ENCODE results near the gene SLC12A6.
"Not testable (repeated sequence)": the region's sequence is repeated elsewhere in the genome, so short reads cannot be mapped to it uniquely, and the experiment has no call there.

The SLC12A6 gene

DNA sequence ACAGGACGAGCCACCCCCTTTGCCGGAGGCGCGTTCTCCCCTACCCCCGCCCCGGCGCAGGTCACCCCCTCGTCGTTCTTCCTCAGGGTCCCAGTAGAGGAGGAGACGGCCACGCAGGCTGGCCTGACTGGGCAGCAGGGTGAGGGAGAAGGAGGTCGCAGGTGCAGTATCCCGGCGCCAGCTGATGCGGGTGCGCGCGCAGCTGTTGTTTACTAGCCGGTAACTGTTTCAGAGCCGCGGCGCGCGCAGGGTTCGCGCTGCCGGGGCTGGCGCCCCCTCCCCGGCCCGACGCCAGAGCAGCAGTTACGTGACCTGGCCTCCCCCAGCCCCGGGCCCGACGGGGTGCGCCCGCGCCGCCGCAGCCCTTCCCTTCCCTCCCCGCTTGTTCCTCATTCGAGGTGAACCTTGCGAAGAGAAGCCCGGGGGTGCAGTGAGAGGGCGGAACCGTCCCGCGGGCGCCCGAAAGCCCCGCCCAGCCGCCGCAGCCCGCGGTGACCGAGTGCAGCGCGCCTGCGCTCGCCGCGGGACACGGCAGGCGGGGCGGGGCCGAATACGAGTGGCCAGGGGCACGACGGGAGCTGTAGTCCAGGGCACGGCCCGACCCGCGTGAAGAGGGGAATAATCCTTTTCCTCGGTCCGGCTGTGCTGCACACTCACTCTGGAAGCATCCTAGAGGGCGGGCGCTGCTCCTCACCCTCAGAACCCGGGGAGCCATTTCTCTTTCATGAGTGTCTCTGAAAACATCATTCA is at the start of gene SLC12A6:
Gene SLC12A6, minus strand, starts transcription at position 225 of the 750 bp plus-strand sequence. CDS start 1,101 bp downstream, outside the sequence.
- DNase-seq = peak; percentile 93

DNA sequence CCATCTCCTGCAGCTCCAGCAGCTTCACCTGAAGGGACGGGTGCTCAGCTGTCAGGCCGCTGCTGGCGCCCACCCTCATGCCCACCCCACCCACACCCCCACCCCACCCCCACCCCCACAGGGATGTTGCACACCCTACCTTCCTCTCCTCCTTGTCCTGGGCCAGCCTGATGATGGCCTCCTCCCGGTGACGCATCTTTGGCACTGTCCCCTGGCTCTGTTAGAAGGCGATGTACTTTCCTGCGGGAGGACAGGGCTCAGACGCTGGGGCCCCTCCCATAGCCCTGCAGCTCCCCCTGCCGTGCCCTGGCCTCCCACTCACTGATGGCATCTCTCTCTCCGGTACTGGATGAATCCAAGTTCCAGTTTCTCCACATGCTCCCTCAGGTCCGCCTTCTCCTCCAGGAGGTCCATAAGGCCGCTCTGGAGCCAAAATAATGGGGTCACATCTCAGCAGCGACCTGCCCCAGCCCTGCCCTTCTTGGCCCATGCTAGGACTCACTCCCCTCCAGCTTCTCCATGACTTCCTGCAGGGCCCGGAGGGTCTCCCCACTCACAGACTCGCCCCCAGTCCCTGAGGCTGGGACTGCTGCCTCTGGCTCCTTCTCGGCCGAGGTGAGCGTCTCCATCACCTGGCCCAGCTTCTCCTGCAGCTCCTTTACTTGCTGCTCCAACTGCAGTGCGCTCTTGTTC is 44.4 kb upstream of the SLC12A6 start:
- not testable (repeated sequence) for DNase-seq

DNA sequence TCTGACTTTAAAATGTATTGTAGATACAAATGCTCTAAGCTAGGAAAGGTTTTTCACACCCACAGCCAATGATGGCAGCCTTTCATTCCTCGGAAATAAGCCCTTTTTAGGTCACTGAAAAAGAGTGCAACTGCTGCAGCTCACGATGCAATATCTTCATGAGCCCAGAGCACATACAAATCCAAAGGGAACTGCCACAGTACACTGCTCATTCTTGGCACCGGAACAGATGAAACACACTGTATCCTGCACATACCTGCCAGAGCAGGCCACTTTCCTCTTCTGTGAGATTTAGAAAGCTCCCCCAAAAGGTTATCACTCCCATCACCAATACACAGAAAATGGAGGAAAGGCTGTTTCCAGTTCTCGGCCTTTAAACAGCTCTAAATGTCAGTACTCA is 42.9 kb upstream of the SLC12A6 start:
- DNase-seq = not testable (repeated sequence)

DNA sequence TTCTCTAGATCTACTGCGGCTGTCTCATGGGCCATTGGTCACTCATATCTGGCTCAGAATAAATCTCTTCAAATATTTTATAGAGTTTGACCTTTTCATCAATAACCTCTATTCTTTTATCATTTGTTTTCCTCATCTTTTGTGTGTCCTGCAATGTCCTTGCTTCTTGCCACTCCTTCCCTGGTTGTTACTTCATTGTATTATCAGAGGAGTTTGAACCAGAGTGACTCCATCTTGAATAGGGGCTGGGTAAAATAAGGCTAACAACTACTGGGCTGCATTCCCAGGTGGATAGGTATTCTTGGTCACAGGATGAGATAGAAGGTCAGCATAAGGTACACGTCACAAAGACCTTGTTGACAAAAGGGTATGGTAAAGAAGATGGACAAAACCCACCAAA is 39.3 kb upstream of the SLC12A6 start:
- DNase-seq = no peak

DNA sequence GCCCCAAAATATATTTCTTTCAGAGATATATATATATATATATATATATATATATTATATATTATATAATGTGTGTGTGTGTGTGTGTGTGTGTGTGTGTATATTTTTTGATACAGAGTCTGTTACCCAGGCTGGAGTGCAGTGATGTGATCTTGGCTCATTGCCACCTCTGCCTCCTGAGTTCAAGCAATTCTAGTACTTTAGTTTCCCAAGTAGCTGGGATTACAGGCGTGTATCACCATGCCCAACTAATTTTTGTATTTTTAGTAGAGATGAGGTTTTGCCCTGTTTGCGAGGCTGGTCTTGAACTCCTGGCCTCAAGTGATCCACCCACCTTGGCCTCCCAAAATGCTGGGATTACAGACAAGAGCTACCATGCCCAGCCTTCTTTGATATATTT is 38.0 kb upstream of the SLC12A6 start:
- not testable (repeated sequence) for DNase-seq

DNA sequence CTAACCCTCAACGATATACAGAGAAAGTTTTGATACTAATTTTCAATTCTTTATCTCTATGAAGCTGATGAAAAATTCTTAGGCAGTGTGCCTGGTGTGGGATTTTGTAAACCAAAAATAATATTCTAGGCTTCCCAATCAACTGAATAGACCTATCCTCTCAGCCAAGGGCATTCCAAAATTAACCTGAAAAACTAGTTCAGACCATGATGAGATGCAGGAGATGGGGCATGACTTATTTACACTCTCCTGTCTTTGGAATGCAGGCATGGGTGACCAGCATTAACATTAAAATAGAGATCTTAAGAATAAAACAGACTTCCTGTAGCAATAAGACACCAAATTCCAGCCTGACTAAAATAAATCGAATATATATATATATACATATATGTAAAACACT is 37.2 kb upstream of the SLC12A6 start:
- DNase-seq = no peak

DNA sequence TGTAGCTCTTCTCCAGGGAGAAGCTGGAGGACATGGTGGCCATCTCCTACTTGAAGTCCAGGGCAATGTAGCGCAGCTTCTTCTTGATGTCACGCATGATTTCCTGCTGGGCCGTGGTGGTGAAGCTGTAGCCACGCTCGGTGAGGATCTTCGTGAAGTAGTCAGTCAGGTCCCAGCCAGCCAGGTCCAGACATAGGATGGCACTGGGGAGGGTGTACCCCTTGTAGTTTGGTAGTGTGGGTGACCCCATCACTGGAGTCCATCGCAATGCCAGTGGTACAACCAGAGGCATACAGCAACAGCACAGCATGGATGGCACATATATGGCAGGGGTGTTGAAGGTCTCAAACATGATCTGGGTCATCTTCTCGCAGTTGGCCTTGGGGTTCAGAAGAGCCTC is 36.4 kb upstream of the SLC12A6 start:
- no peak for DNase-seq

DNA sequence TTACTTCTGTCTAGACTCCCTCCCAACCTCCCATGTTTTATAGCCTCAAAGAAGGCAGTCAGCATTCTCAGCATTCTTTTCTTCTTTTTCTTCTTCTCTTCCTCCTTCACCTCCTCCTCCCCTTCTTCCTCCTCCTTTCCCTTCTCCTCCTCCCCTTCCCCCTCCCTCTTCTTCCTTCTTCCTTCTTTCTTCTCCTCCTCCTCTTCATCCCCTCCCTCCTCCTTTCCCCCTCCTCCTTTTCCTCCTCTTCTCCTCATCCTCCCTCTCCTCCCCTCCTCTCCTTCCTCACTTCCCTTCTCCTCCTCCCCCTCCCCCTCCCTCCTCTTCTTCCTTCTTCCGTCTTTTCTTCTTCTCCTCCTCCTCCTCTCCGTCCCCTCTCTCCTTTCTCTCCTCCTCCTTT is 33.1 kb upstream of the SLC12A6 start:
- DNase-seq = no peak

DNA sequence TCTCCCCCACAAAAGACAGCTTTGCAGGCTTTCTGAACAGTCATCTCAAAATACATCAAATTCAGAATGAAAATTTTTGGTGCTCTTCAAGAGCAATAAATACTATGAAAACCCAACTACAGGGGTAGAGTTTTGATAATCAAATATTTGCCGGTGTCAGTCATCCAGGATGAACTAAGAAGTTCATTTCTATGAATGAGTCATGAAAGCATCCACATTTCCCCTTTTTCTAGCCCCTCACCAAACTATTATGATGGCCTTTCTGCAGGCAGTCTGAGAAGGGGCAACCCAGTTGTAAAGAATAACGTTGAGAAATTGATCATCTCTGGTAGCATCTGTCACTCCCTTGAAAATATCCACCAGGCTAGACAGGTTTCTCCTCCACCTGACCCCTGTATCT is 32.5 kb upstream of the SLC12A6 start:
- peak; percentile 47 for DNase-seq

DNA sequence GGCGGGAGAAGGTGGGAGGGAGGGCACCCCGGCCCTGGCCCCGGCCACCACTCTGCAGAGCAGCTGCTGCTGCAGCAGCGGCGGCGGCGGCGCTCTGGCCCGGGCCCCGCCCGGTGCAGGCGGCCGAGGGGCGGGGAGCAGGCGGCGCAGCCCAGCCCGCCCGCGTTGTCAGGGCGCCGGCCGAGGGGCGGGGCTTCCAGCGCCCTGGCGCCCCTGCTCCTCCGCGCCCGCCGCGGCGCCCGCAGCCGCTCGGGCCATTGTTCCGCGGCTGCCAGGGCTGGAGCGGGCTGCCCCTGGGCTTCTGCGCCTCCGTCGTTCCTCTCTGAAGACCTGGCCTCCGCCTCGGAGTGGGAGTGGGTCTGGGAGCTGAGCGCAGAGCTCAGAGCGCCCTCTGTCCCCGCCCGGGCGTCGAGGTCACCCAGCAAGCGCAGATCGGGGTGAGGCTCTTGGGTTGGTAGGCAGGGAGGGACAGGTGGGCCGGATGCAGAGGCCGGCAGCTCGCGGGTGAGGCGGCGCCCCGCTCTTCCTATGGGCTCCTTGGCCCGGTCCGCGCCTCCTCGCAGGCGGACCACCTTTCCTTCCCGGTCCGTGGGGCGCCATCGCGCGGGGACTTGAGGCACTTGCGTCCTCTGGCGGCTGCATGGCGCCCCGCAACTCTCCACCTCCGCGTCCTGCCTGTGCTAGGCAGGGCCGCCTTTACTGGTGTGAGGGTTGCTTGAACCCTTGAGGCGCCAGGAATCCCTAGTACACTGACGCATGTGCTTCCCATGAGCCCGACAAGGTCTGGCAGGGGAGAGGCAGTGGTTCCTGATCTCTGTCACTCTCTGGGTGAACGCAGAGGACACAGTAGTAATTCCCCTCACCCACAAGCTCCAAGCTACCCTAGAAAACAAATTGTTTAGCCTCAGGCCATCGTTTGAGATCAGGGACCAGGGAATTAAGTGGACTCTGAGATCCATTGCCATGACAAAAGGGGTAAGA is 29.8 kb upstream of the SLC12A6 start, which contains the start of gene LPCAT4:
Gene LPCAT4, minus strand, starts transcription at position 96 of the 981 bp plus-strand sequence. CDS start 96 bp downstream, outside the sequence.
- peak; percentile 93 for DNase-seq

DNA sequence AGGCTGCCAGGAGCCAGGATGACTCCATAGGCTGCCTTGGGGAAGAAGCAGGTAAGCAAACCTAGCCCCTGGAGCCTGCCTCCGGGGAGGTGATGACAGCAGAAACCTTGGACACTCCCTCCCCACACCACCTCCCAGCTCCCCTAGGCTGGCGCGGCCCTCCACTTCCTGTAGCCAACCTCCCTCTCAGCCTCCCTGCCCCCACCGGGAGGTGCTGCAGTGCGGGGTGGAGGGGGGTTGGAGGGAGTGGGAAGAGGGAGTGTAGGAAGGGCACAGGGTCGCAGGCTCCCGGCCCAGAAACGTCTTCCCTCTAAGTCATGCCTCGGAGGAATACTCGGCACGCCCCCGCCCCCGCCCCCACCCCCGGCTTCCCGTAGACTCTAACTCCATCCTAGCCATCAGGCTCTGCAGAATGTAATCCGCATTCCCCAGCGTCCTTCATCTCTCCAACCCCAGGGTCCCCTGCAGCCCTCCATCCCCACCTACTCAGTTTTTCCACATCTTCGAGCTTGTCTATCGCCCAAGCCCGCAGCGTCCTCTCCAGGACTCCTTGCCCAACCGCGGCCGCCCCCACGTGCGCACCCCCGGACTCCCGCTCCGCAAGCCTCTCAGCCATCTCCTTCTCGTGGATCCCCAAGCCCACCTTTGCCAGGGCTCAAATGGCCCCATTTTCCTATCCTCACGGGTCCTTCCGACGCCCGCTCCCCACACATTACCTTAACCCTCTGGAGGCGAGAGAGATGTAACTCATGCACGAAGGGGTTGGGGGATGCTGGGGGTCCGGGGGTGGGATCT is 28.9 kb upstream of the SLC12A6 start:
- DNase-seq = peak; percentile 76

DNA sequence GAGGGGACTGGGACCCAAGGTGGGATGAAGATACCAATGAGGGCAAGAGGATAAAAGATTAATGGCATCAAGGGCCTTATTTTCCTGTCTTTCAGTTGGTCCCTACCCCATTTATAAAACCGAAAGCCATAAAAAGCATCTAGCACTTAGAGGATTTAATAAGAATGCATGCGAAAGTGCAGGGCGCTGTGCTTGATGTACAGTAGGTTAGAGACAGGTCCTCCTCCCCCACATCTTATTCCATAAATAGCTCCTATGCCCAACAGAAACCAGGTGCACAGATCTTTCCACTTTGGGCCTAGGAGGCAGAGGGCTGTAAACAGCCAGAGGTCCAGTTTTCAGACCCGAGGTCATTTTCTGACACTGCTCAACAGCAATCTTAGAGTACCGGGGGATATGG is 28.3 kb upstream of the SLC12A6 start:
- no peak for DNase-seq

DNA sequence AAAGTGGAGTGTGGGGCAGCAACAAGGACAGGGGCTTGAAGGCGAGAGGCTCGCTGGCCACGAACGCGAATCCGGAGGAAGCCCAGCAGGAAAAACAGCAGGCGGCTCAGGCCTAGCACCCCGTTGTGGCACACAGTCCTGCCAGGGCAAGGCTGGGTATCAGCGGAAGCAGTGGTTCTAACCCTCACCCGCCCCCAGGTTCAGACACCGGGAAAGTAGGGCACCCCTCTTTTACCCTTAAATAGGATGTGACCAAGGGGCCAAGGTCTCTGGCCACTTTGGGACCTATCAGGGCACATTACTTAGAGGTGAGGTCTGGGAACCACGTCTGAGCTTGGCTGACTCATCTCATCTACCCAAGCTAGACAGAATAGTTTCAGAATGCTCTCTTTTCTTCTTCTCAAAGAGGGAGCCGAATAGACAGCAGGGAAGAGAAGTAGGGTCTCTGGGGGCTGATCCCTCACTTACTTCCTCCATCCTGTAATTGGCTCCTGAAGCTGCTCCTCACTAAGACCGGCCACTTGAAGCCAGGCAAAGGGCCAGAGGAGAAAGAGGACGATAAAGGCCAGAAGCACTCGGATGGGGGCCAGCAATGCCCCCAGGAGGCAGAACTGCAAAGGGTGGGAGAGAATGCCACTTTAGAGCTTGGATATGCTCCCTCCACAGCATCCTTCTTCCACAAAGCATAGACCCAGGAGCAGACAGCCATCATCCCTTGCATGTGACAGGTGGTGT is 27.7 kb upstream of the SLC12A6 start:
- peak; percentile 51 for DNase-seq

DNA sequence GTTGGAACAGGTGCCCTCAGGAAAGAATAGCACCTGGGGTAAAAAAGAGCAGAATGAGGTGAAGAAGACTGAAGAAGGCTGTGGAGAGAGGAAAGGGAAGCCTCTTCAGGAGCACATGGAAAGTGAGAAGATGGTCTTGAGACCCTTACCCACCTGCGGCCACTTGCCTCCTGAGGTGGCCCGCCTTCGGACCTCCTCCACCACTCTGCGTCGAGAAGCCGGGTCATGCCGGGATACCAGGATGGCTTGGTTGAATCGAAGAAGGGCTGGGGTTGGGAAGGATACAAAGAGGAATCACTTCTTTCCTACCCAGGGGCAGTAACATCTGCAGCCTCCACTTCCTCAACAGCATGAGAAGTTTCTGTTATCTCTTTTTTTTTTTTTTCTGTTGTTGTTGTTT is 26.5 kb upstream of the SLC12A6 start:
- DNase-seq = no peak

DNA sequence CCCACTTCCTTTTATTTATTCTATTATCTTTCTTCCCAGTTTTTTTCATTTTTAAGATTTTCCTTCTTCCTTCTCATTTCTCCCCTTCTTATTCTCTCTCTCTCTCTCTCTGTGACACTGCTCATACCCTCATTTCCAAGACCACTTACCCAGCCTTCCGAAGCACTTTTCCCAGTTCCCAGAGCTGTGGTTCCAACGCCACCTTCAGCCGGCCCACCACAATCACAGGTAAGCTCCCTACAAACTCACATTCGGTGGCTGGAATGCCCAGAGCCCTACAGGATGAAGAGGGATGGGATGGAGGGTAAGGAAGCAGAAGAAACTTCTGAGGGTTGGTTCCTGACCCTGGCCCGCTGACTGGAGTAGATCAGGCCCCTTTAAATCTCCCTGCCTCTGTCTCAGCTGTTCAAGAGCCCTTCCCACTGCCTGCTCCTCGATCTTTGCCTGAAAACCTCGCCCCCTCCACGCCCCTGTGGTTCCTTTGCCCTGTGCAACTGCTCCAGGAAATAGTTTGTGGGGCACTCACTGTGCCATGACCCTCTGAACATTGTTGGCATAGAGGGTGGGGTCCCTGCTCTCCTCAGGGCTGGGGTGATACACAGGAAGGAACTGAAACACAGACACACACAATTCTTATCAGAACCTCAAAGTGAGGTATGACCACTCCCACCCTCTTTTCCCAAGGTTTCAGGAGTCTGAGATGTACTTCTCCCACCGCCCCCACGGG is 24.6 kb upstream of the SLC12A6 start:
- DNase-seq = no peak

DNA sequence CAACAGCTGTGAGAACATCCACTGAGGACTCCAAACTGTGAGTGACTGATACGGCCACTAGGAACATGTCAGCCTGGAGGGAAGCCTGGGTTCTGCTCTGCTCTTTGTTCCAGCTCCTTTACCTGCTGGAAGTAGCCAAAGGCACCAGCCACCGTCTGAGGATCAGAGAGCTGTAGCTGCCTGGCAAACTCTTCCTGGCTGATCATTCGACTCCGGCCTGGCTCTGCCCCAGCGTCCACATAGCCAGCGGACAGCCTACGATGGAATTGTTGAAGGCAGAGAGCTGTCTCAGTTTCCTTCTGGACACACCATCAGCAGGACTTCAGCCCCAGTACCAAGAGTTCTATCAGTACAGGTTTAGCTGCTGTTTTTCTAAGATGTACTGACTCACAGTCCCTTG is 23.7 kb upstream of the SLC12A6 start:
- no peak for DNase-seq

DNA sequence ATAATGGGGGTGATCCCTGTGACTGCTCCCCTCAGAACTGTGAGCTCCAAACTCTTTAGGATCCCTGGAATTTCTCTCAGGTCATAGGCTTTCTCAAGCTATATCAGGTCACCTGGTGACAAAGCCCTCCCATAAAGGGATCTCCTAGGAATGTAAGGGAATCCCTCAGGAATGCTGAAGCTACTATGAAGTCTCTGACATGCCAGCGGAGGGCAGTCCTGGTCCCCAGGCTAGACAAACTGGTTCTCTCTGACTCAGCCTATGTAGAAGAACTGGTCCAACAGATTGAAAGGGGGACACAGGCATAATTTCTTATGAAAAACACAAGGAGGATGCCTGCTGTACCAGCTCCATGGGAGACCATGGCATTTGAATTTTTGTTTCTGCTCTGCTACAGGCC is 22.7 kb upstream of the SLC12A6 start:
- DNase-seq = no peak

DNA sequence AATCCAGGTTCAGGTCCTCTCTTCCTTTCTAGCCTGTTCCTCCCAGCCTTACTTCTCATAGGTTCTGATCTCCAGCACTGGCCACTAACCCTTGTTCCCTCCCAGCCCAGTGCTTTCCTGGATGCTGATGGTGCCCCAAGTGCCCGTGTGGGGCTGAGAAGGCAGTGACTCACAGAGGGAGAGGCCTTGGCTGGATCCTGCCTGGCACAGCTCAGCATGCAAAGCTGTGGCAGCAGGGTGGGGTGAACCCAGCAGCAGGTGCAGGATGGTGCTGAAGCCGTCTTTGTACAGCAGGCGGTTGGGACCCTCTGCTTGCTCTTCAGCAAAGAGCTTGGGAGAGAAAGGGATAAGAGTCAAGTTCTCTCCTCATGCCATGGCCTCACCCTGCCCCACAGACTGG is 21.8 kb upstream of the SLC12A6 start:
- DNase-seq = no peak

DNA sequence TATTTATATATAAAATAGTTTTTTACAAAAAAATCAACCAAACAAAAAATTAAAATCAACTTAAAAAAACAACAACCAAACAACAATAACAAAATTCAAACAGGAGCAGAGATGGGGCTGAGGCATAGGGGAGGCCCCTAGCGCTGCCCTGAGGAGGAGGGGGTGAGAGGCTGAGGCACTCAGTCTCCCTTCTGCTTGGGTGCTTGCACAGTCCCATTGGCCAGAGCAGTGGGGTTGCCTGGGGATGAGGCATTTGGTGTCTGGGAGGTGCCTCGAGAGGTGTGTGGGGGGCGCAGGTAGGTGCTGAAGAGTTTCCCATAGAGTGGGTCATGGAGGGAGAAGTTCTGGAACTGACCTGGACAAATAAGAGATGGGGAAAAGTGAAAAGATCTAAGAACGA is 21.4 kb upstream of the SLC12A6 start:
- no peak for DNase-seq

DNA sequence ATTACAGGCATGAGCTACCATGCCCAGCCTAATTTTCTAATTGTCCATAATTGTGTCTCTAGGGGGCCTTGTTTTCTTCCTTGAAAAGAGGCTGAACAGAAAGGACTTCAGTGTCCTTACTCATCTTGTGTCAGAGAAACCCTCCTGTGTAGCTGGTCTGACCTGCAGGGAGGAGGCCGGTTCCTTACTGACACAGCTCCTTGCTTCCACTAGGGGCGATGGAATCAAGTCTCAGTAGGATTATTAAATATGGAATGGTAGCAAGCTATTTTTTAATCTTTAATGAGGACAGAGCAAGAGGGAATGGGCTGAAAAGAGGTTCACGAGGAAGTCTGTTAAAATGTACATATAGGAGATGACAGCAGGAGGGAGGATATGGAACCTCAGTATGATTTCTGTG is 20.8 kb upstream of the SLC12A6 start:
- DNase-seq = no peak

DNA sequence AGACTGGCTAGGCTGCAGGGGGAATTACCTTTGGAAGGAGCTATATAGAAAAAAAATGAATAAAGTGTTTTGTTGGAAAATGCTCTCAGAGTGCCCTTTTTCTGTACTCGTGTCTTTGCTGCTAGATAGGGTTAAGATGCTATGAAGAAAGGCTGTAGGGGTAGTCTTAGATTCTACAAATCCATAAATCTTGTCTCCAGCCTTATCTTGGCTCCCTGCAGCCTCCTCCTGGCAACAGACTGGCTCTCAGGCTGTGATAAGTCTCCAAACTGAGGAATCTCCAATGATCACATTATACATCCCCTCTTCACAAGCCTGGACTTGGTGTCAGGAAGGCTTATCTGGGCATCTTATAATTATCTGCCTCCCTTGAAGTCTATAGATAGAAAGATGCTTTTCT is 20.1 kb upstream of the SLC12A6 start:
- DNase-seq = no peak

Data from activated CD4-positive, alpha-beta T cell treated with anti-CD3 and anti-CD28 coated beads, Interleukin-10, Interleukin-2, amounts not matched to agents 100 ng/mL and 50 ng/mL, durations not matched to agents 16 hours and 8 hours (primary cell).